PC-3 (cell line): Measurements from ENCODE around the gene STK25.

ENCODE experiments used
- EZH2 ChIP-seq: fragments of 300-600 bp; sonication (generic); IDR thresholded peaks from one replicate; pipeline ENCODE4 v1.6.1; 2017; ENCODE audit warnings: antibody characterized with exemption, mild to moderate bottlenecking, low read length; ENCODE audit not compliant: unreplicated experiment
- TF ChIP-seq, protein P1 (sequence below): fragments of 300-600 bp; sonication (generic); conservative IDR thresholded peaks from 2 replicates; pipeline ENCODE4 v1.5.1; 2017; ENCODE audit warnings: antibody characterized with exemption, low read depth, mild to moderate bottlenecking, low read length

DNA sequence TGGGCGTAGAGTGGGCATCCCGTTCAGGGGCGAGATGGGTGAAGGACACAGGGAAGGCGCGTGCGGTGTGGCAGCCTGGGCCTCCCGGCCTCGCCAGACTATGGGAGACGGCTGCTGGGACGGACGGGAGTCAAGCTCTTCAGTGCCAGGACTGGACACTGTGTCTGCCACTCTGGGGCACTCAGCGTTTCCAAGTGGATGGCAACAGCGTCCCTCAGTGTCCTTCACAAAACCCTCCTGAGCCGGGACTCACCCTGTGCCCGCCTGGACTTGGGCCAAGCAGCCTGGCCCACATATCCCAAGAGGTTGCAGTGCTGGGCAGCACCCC, 33.9 kb upstream of the STK25 start:
- TF ChIP-seq, protein P1, sequence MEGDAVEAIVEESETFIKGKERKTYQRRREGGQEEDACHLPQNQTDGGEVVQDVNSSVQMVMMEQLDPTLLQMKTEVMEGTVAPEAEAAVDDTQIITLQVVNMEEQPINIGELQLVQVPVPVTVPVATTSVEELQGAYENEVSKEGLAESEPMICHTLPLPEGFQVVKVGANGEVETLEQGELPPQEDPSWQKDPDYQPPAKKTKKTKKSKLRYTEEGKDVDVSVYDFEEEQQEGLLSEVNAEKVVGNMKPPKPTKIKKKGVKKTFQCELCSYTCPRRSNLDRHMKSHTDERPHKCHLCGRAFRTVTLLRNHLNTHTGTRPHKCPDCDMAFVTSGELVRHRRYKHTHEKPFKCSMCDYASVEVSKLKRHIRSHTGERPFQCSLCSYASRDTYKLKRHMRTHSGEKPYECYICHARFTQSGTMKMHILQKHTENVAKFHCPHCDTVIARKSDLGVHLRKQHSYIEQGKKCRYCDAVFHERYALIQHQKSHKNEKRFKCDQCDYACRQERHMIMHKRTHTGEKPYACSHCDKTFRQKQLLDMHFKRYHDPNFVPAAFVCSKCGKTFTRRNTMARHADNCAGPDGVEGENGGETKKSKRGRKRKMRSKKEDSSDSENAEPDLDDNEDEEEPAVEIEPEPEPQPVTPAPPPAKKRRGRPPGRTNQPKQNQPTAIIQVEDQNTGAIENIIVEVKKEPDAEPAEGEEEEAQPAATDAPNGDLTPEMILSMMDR: no peak
- no peak for TF ChIP-seq EZH2
